ENCODE results near the gene PPARGC1A. TPM values are rescaled to one million over a fixed set of nuclear protein-coding genes. Genes with fewer than 3 reads are reported as not detected.

PPARGC1A gene
- polyA plus RNA-seq, 2 of the 4 experiments (the other 2 are of a cell fraction): 0.04 TPM

GRCh38 chr4:23889391-23889790, 456 bp downstream of the PPARGC1A start:
- ChIA-PET CTCF (no interaction called here), POLR2A (no interaction called here)
- no peak for TF ChIP-seq MAZ (IDR thresholded peaks at IDR 0.05; ENCODE audit: borderline replicate concordance, low read depth, low read length)
- no peak for TF ChIP-seq FOSL2 (IDR thresholded peaks at IDR 0.05)
- no peak for TF ChIP-seq FOSL2 (CRISPR knock-in tag; IDR thresholded peaks at IDR 0.05)
- TF ChIP-seq CHD4 (IDR thresholded peaks at IDR 0.05; ENCODE audit: borderline replicate concordance): no peak
- no peak for TF ChIP-seq ZSCAN20 (CRISPR knock-in tag; IDR thresholded peaks at IDR 0.05)
- no peak for TF ChIP-seq ZC3H11A (IDR thresholded peaks at IDR 0.05)
- TF ChIP-seq TFCP2L1 (CRISPR knock-in tag; IDR thresholded peaks at IDR 0.05): no peak
- TF ChIP-seq RNF2 (IDR thresholded peaks at IDR 0.05; ENCODE audit: borderline replicate concordance, low read depth): no peak
- TF ChIP-seq HOXA7 (CRISPR knock-in tag; IDR thresholded peaks at IDR 0.05): no peak
- no peak for TF ChIP-seq MAFK (IDR thresholded peaks at IDR 0.05; ENCODE audit: partially characterized antibody)
- no peak for TF ChIP-seq MAX (IDR thresholded peaks at IDR 0.05)
- TF ChIP-seq FOXS1 (CRISPR knock-in tag; IDR thresholded peaks at IDR 0.05): no peak
- no peak for TF ChIP-seq POLR2AphosphoS2 (conservative IDR thresholded peaks at IDR 0.05; ENCODE audit: low read length)
- TF ChIP-seq CBX8 (IDR thresholded peaks at IDR 0.05): no peak
- TF ChIP-seq JUNB (IDR thresholded peaks at IDR 0.05): no peak
- no peak for TF ChIP-seq USF2 (IDR thresholded peaks at IDR 0.05)
- TF ChIP-seq FOSB (CRISPR knock-in tag; IDR thresholded peaks at IDR 0.05): no peak
- TF ChIP-seq HOXB5 (CRISPR knock-in tag; IDR thresholded peaks at IDR 0.05): no peak
- no peak for TF ChIP-seq ELK1 (IDR thresholded peaks at IDR 0.05; ENCODE audit: low read depth, low read length)
- TF ChIP-seq SREBF2 (IDR thresholded peaks at IDR 0.05): no peak
- H3K4me1 ChIP-seq: no peaks in the 10 kb centered on the region; the same call in 2 of the 3 replicates
- peak overlapping the region; percentile 66 for H3K4me2 ChIP-seq
- ATAC-seq (no peak), FAIRE-seq (no peak), DNase-seq (ENCODE audit: low read depth in 1 of 2, low spot score in 1 of 2) (no peak)
- no peak overlapping the region for H3K27ac ChIP-seq
- H3K4me3 ChIP-seq: peak overlapping the region; percentile 27; the same call in 2 of the 3 replicates
- 3% methylated on average over 3 of the region's 3 CpGs for WGBS (ENCODE audit: missing lambda C conversion rate)
- H3K9me3 ChIP-seq: no peaks in the 10 kb centered on the region

- Histone ChIP-seq H3K4me1 (no peaks in the 10 kb centered on the region; the same call in 2 of the 3 replicates), H3K4me2 (peak overlapping the region; percentile 66), H3K4me3 (peak overlapping the region; percentile 27; the same call in 2 of the 3 replicates), H3K9me3 (no peaks in the 10 kb centered on the region), H3K27ac (no peak overlapping the region)
- TF ChIP-seq REST (IDR thresholded peaks at IDR 0.05): no peak
- no peak for TF ChIP-seq ATOH8 (CRISPR knock-in tag; IDR thresholded peaks at IDR 0.05; ENCODE audit: low read depth)
- TF ChIP-seq HOXA7 (CRISPR knock-in tag; IDR thresholded peaks at IDR 0.05): no peak
- TF ChIP-seq CBX2 (IDR thresholded peaks at IDR 0.05; ENCODE audit: borderline replicate concordance, low read depth): no peak
- TF ChIP-seq HOXB5 (CRISPR knock-in tag; IDR thresholded peaks at IDR 0.05): no peak
- no peak for TF ChIP-seq EP300 (IDR thresholded peaks at IDR 0.05)
- TF ChIP-seq EHMT2 (IDR thresholded peaks at IDR 0.05; ENCODE audit: low read depth): no peak
- TF ChIP-seq POLR2AphosphoS2 (conservative IDR thresholded peaks at IDR 0.05; ENCODE audit: low read length): no peak
- no peak for TF ChIP-seq HOXB13 (CRISPR knock-in tag; IDR thresholded peaks at IDR 0.05; ENCODE audit: low read depth)
- no peak for TF ChIP-seq ZC3H11A (IDR thresholded peaks at IDR 0.05)
- 11% methylated on average over 25 of the region's 25 CpGs for WGBS (ENCODE audit: missing lambda C conversion rate)
- DNase-seq (ENCODE audit: low read depth in 1 of 2, low spot score in 1 of 2): no peak
- no peak for FAIRE-seq
- CTCF ChIA-PET: no interaction called here
- POLR2A ChIA-PET: no interaction called here
- ATAC-seq: peak in 1 of 2 experiments; percentile 37; a peak in 2 of 6 replicates
Measured at GRCh38 chr4:23888421-23889319, 1.2 kb downstream of the PPARGC1A start.
